ENCODE data around the gene CTIF.

The CTIF gene

GRCh38 chr18:48689548-48689947 lies 150.7 kb downstream of the CTIF start:
- DNase-seq: no peak

- peak; percentile 2 for DNase-seq
Observed at GRCh38 chr18:48690494-48690893, 151.7 kb downstream of the CTIF start.

- DNase-seq: no peak
Observed at GRCh38 chr18:48693006-48693405, 154.2 kb downstream of the CTIF start.

GRCh38 chr18:48693625-48694262 lies 154.9 kb downstream of the CTIF start:
- DNase-seq: peak; percentile 15

GRCh38 chr18:48694295-48694694 lies 155.5 kb downstream of the CTIF start:
- DNase-seq: no peak

- DNase-seq: no peak
Observed at GRCh38 chr18:48695671-48696070, 156.8 kb downstream of the CTIF start.

- DNase-seq: no peak
Observed at GRCh38 chr18:48696218-48696617, 157.4 kb downstream of the CTIF start.

GRCh38 chr18:48697441-48697840 lies 158.6 kb downstream of the CTIF start:
- no peak for DNase-seq

GRCh38 chr18:48698707-48699106 lies 159.9 kb downstream of the CTIF start:
- no peak for DNase-seq

- no peak for DNase-seq
Observed at GRCh38 chr18:48699761-48700160, 160.9 kb downstream of the CTIF start.

- no peak for DNase-seq
Observed at GRCh38 chr18:48700446-48700845, 161.6 kb downstream of the CTIF start.

GRCh38 chr18:48702346-48703027 lies 163.7 kb downstream of the CTIF start:
- DNase-seq: no peak

GRCh38 chr18:48703028-48703386 lies 164.2 kb downstream of the CTIF start:
- DNase-seq: no peak

GRCh38 chr18:48703418-48703817 lies 164.6 kb downstream of the CTIF start:
- no peak for DNase-seq

- no peak for DNase-seq
Observed at GRCh38 chr18:48705043-48705442, 166.2 kb downstream of the CTIF start.

GRCh38 chr18:48705531-48705930 lies 166.7 kb downstream of the CTIF start:
- DNase-seq: no peak

GRCh38 chr18:48706731-48707130 lies 167.9 kb downstream of the CTIF start:
- peak; percentile 19 for DNase-seq

GRCh38 chr18:48707636-48708296 lies 168.9 kb downstream of the CTIF start:
- DNase-seq: no peak

GRCh38 chr18:48708807-48709206 lies 170.0 kb downstream of the CTIF start:
- no peak for DNase-seq

GRCh38 chr18:48709371-48710062 lies 170.7 kb downstream of the CTIF start:
- no peak for DNase-seq

GRCh38 chr18:48711651-48712486 lies 173.0 kb downstream of the CTIF start:
- peak; percentile 21 for DNase-seq

- no peak for DNase-seq
Observed at GRCh38 chr18:48713309-48713708, 174.5 kb downstream of the CTIF start.

- DNase-seq: no peak
Observed at GRCh38 chr18:48714873-48715272, 176.0 kb downstream of the CTIF start.

All from OCI-M1 (cell line).